Ishikawa (cell line): ENCODE measurements around the gene TANC1.

Source experiments
- CEBPB ChIP-seq: IDR thresholded peaks from 2 replicates; pipeline ENCODE4 v1.6.1; 2012
- CREB1 ChIP-seq: IDR thresholded peaks from 2 replicates; pipeline ENCODE4 v1.6.1; 2012; ENCODE audit warnings: low read depth
- EGR1 ChIP-seq: IDR thresholded peaks from 2 replicates; pipeline ENCODE4 v1.6.1; 2012
- EP300 ChIP-seq: IDR thresholded peaks from 2 replicates; pipeline ENCODE4 v1.6.1; 2012; ENCODE audit warnings: borderline replicate concordance
- FOXM1 ChIP-seq: IDR thresholded peaks from 2 replicates; pipeline ENCODE4 v1.6.1; 2012; ENCODE audit warnings: low read depth, borderline replicate concordance
- NFIC ChIP-seq: IDR thresholded peaks from 2 replicates; pipeline ENCODE4 v1.6.1; 2012
- RAD21 ChIP-seq: IDR thresholded peaks from 2 replicates; pipeline ENCODE4 v1.6.1; 2012; ENCODE audit warnings: low read depth
- REST ChIP-seq: IDR thresholded peaks from 2 replicates; pipeline ENCODE4 v1.6.1; 2012; ENCODE audit warnings: low read depth, mild to moderate bottlenecking
- TAF1 ChIP-seq: IDR thresholded peaks from 2 replicates; pipeline ENCODE4 v1.6.1; 2012; ENCODE audit warnings: low read depth, mild to moderate bottlenecking
- TCF12 ChIP-seq: IDR thresholded peaks from 2 replicates; pipeline ENCODE4 v1.6.1; 2012; ENCODE audit warnings: low read depth
- TEAD4 ChIP-seq: IDR thresholded peaks from 2 replicates; pipeline ENCODE4 v1.6.1; 2012
- YY1 ChIP-seq: IDR thresholded peaks from 2 replicates; pipeline ENCODE4 v1.6.1; 2012; ENCODE audit warnings: low read depth
- ZBTB7A ChIP-seq: IDR thresholded peaks from 2 replicates; pipeline ENCODE4 v1.6.1; 2012; ENCODE audit warnings: low read depth
- TF ChIP-seq, protein P1 (sequence below): IDR thresholded peaks from 2 replicates; pipeline ENCODE4 v1.6.1; 2012
- TF ChIP-seq, protein P2 (sequence below): IDR thresholded peaks from 2 replicates; pipeline ENCODE4 v1.6.1; 2012

TANC1 gene

GRCh38 chr2:159270744-159271379 is 302.4 kb downstream of the TANC1 start:
- TF ChIP-seq RAD21 (no peak), CREB1 (no peak), REST (no peak), NFIC (no peak), ZBTB7A (no peak), FOXM1 (no peak), TAF1 (no peak), EP300 (no peak), TCF12 (no peak), TEAD4 (no peak), YY1 (no peak), CEBPB (no peak), EGR1 (no peak)
- TF ChIP-seq, protein P1, sequence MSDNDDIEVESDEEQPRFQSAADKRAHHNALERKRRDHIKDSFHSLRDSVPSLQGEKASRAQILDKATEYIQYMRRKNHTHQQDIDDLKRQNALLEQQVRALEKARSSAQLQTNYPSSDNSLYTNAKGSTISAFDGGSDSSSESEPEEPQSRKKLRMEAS, result no peak
- TF ChIP-seq, protein P2, sequence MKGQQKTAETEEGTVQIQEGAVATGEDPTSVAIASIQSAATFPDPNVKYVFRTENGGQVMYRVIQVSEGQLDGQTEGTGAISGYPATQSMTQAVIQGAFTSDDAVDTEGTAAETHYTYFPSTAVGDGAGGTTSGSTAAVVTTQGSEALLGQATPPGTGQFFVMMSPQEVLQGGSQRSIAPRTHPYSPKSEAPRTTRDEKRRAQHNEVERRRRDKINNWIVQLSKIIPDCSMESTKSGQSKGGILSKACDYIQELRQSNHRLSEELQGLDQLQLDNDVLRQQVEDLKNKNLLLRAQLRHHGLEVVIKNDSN, result no peak

DNA sequence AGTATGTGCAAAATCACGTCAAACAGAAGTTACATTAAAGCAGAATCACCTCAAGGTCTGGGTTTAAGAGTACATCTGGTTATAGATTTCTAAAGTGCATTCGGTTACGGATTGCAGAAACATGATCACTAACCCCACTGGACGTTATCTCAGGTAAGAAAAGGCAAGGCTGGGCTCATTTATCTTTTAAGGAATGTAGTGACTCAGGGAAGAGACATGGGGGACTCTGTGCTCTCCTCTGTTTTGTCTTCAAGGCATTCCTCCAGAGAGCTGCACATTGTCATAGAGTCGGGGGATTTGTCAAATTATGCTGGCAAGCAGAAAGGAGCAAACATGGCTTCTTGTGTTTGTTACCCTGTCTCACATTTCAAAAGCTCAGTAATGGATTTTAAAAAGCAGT is 303.7 kb downstream of the TANC1 start:
- TF ChIP-seq REST, result no peak

DNA sequence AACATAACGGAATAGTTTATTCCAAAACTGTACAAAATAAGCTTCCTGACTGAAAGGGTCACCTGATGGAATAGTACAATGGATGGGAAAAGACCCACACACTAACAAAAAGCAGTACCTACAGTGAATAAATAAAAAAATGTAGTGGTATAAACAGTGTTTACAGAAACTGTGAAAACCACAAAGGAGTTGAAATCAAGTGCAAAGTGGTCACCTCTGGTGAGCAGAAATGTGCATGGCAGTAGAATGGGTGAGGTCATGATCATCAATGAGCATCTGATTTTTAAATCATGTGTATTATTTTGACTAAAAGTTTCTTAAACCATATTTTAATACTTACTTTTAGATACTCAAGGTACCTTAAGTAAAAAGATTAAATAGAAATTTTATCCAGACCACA is 306.7 kb downstream of the TANC1 start:
- TF ChIP-seq REST (no peak), EGR1 (no peak), CREB1 (no peak), TAF1 (no peak), YY1 (no peak), TCF12 (no peak), NFIC (no peak), RAD21 (no peak), ZBTB7A (no peak), CEBPB (no peak), EP300 (no peak), TEAD4 (no peak), FOXM1 (no peak)
- TF ChIP-seq, protein P2, result no peak
- TF ChIP-seq, protein P1, result no peak

- TF ChIP-seq EGR1 (no peak), YY1 (no peak)
Observed at GRCh38 chr2:159279700-159280099, 311.3 kb downstream of the TANC1 start.

GRCh38 chr2:159281002-159281401 is 312.6 kb downstream of the TANC1 start:
- TF ChIP-seq CREB1 (no peak), CEBPB (no peak), TAF1 (no peak), EP300 (no peak), EGR1 (no peak), TCF12 (no peak), FOXM1 (no peak), TEAD4 (no peak), REST (no peak), NFIC (no peak), RAD21 (no peak), YY1 (no peak), ZBTB7A (no peak)
- TF ChIP-seq, protein P2, result no peak
- TF ChIP-seq, protein P1, result no peak
